PC-3 (cell line): ENCODE data around the gene ADGRD1. TPM values are rescaled to one million over a fixed set of nuclear protein-coding genes. Genes with fewer than 3 reads are reported as not detected.

Source experiments
- ATAC-seq: fragments of 200-7000 bp; cut with Tn5 transposase; 2 replicates; pipeline ENCODE4 v1.9.1; 2020; ENCODE audit warnings: mild to moderate bottlenecking, moderate library complexity
- BruUV-seq: library from RNA; stranded (reverse); fragments of 400-500 nt; replicated peaks from 2 replicates; lab custom pipeline; 2021; lab: Mats Ljungman, UMichigan
- CTCF ChIA-PET: fragments of 300-600 bp; sonication (Branson Sonifier 250); formaldehyde crosslinking; loops from one replicate; lab custom pipeline; 2022; ENCODE audit warnings: antibody characterized with exemption; lab: Charles Lee
- POLR2A ChIA-PET: fragments of 300-600 bp; sonication (Branson Sonifier 250); formaldehyde crosslinking; loops from one replicate; lab custom pipeline; 2022; ENCODE audit warnings: antibody characterized with exemption; ENCODE audit not compliant: unreplicated experiment; lab: Charles Lee
- DNase-seq: peaks from one replicate; pipeline ENCODE4 v3.0.0-alpha.2; 2015
- H2AFZ ChIP-seq: fragments of 300-600 bp; sonication (generic); 2 replicates; pipeline ENCODE4 v1.6.0; 2016; ENCODE audit warnings: antibody characterized with exemption, low read length
- H3F3A ChIP-seq: fragments of 300-600 bp; sonication (generic); one replicate; pipeline ENCODE4 v1.6.0; 2017; ENCODE audit warnings: antibody characterized with exemption, low read length, control low read depth, mild to moderate bottlenecking; ENCODE audit not compliant: unreplicated experiment
- H3K27ac ChIP-seq: fragments of 300-600 bp; sonication (generic); 2 replicates; pipeline ENCODE4 v1.5.1; 2016; ENCODE audit warnings: mild to moderate bottlenecking, low read length
- H3K27me3 ChIP-seq: fragments of 300-600 bp; sonication (generic); 2 replicates; pipeline ENCODE4 v1.6.1; 2016; ENCODE audit warnings: low read length, mixed read lengths
- H3K36me3 ChIP-seq: fragments of 300-600 bp; sonication (generic); 2 replicates; pipeline ENCODE4 v1.6.1; 2016; ENCODE audit warnings: low read depth, mixed run types, low read length, mixed read lengths
- H3K4me1 ChIP-seq: fragments of 300-600 bp; sonication (generic); 2 replicates; pipeline ENCODE4 v1.5.1; 2016; ENCODE audit warnings: low read length; ENCODE audit not compliant: insufficient read depth
- H3K4me2 ChIP-seq: fragments of 300-600 bp; sonication (generic); 2 replicates; pipeline ENCODE4 v1.6.0; 2016; ENCODE audit warnings: low read length
- H3K4me3 ChIP-seq: fragments of 300-600 bp; sonication (generic); 2 replicates; pipeline ENCODE4 v1.5.1; 2016; ENCODE audit warnings: mild to moderate bottlenecking, low read length, mixed read lengths
- H3K79me2 ChIP-seq: fragments of 300-600 bp; sonication (generic); 2 replicates; pipeline ENCODE4 v1.6.1; 2017; ENCODE audit warnings: low read length, mixed read lengths
- H3K9ac ChIP-seq: fragments of 300-600 bp; sonication (generic); 2 replicates; pipeline ENCODE4 v1.6.0; 2016; ENCODE audit warnings: mild to moderate bottlenecking, low read length
- H3K9me2 ChIP-seq: fragments of 300-600 bp; sonication (generic); replicated peaks from 2 replicates; pipeline ENCODE4 v1.6.1; 2016; ENCODE audit warnings: mixed run types, low read length, mixed read lengths
- H3K9me3 ChIP-seq: fragments of 300-600 bp; sonication (generic); 2 replicates; pipeline ENCODE4 v1.6.1; 2016; ENCODE audit warnings: low read length, mixed read lengths
- H4K20me1 ChIP-seq: fragments of 300-600 bp; sonication (generic); 2 replicates; pipeline ENCODE4 v1.6.1; 2016; ENCODE audit warnings: low read length, mixed read lengths
- CTCF ChIP-seq: fragments of 300-600 bp; sonication (generic); conservative IDR thresholded peaks from 2 replicates; pipeline ENCODE4 v1.5.1; 2017; ENCODE audit warnings: antibody characterized with exemption, low read depth, mild to moderate bottlenecking, low read length
- EZH2 ChIP-seq: fragments of 300-600 bp; sonication (generic); IDR thresholded peaks from one replicate; pipeline ENCODE4 v1.6.1; 2017; ENCODE audit warnings: antibody characterized with exemption, mild to moderate bottlenecking, low read length; ENCODE audit not compliant: unreplicated experiment
- EZH2phosphoT487 ChIP-seq: fragments of 300-600 bp; sonication (generic); IDR thresholded peaks from 2 replicates; pipeline ENCODE4 v1.6.1; 2018; ENCODE audit warnings: mild to moderate bottlenecking, antibody characterized with exemption, low read length, borderline replicate concordance
- intact Hi-C: fragments of 100-400 bp; cut with micrococcal nuclease; formaldehyde crosslinking; loops from 2 replicates; pipeline ENCODE4 v1.9.0; 2023
- total RNA-seq: library from RNA; depleted of rRNA; stranded (reverse); fragments of >200 nt; gene quantifications from 2 replicates; pipeline ENCODE4 v1.2.3, GENCODE V29; 2014

ADGRD1 gene
- total RNA-seq, 1 experiment from 2014 or later = 0.18 TPM

DNA sequence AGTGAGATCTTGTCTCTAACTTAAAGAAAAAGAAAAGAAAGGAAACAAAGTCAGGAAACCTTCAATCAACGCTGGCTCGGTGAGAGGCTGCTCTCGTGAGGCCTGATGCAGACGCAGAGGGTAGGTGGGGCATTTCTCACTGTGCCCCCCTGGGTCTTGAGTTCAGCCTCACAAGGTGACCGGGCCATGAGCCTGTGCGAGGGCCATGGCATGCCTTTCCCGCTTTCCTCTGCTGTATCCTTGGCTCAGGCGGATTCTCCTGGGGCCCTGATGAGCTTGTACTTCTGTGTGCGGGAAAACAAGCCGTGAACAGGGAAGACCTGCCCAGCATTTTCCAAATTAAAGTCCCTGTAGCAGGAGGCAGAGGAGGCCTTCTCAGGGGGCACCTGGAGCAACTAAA, 20.2 kb downstream of the ADGRD1 start:
- TF ChIP-seq CTCF (no peak), EZH2 (no peak), EZH2phosphoT487 (no peak)
- Histone ChIP-seq H4K20me1 (no peaks in the 10 kb centered on the region), H3K9ac (no peak overlapping the region), H3K27ac (no peak overlapping the region), H3K79me2 (no peaks in the 10 kb centered on the region), H3K9me3 (no peaks in the 10 kb centered on the region), H3K4me3 (no peak overlapping the region), H3K4me2 (no peak overlapping the region), H2AFZ (no peak overlapping the region), H3F3A (no peaks in the 10 kb centered on the region), H3K9me2 (no peaks in the 10 kb centered on the region), H3K36me3 (no peaks in the 10 kb centered on the region), H3K27me3 (peaks cover 98% of the 10 kb centered on the region), H3K4me1 (no peaks in the 10 kb centered on the region)
- intact Hi-C loops = no loop called here
- ATAC-seq = no peak
- BruUV-seq = no TSS peak
- ChIA-PET POLR2A (no interaction called here), CTCF (no interaction called here)
- no peak for DNase-seq

GRCh38 chr12:130975116-130975515, 21.4 kb downstream of the ADGRD1 start:
- H3K4me1 ChIP-seq = no peaks in the 10 kb centered on the region
- no peak for TF ChIP-seq EZH2phosphoT487
- TF ChIP-seq CTCF = no peak
- TF ChIP-seq EZH2 = no peak
- DNase-seq (no peak), ATAC-seq (no peak)
- peaks cover 97% of the 10 kb centered on the region for H3K27me3 ChIP-seq
- H3K4me3 ChIP-seq = no peak overlapping the region
- H3K9me3 ChIP-seq = no peaks in the 10 kb centered on the region
- ChIA-PET POLR2A (no interaction called here), CTCF (no interaction called here)
- no peaks in the 10 kb centered on the region for H3K9me2 ChIP-seq
- H2AFZ ChIP-seq = no peak overlapping the region
- no peaks in the 10 kb centered on the region for H3K79me2 ChIP-seq
- no peak overlapping the region for H3K9ac ChIP-seq
- BruUV-seq = no TSS peak
- intact Hi-C loops = no loop called here
- H3K36me3 ChIP-seq = no peaks in the 10 kb centered on the region
- no peak overlapping the region for H3K4me2 ChIP-seq
- H4K20me1 ChIP-seq = no peaks in the 10 kb centered on the region
- no peaks in the 10 kb centered on the region for H3F3A ChIP-seq
- H3K27ac ChIP-seq = no peak overlapping the region

- no peak overlapping the region for H3K4me3 ChIP-seq
- DNase-seq (no peak), ATAC-seq (no peak)
- H3K27me3 ChIP-seq = peaks cover 96% of the 10 kb centered on the region
- H3K9me2 ChIP-seq = no peaks in the 10 kb centered on the region
- ChIA-PET POLR2A (no interaction called here), CTCF (no interaction called here)
- H3K4me1 ChIP-seq = no peaks in the 10 kb centered on the region
- no peak overlapping the region for H3K27ac ChIP-seq
- no peak overlapping the region for H3K9ac ChIP-seq
- no TSS peak for BruUV-seq
- no peaks in the 10 kb centered on the region for H3F3A ChIP-seq
- no peak overlapping the region for H2AFZ ChIP-seq
- TF ChIP-seq EZH2 (no peak), EZH2phosphoT487 (no peak), CTCF (no peak)
- no peak overlapping the region for H3K4me2 ChIP-seq
- H3K36me3 ChIP-seq = no peaks in the 10 kb centered on the region
- H3K9me3 ChIP-seq = no peaks in the 10 kb centered on the region
- intact Hi-C loops = no loop called here
- no peaks in the 10 kb centered on the region for H4K20me1 ChIP-seq
- no peaks in the 10 kb centered on the region for H3K79me2 ChIP-seq
These were observed 22.5 kb downstream of the ADGRD1 start for GRCh38 chr12:130976171-130976720.
